Fibroblast of villous mesenchyme (primary cell): Measurements from ENCODE around the gene MASP1. TPM values are rescaled to one million over a fixed set of nuclear protein-coding genes. Genes with fewer than 3 reads are reported as not detected.
A peak's percentile ranks its signal among the peaks of the same experiment; 100 is the strongest.

Experiments
- DNase-seq: peaks from one replicate; pipeline ENCODE4 v3.0.0-alpha.2; 2010; ENCODE audit warnings: low read depth
- H3K4me3 ChIP-seq: 2 replicates; pipeline ENCODE4 v1.5.1; 2011; ENCODE audit warnings: low read depth, mild to moderate bottlenecking, low read length
- CTCF ChIP-seq: IDR thresholded peaks from 2 replicates; pipeline ENCODE4 v1.5.1; 2012; ENCODE audit warnings: low read depth, mild to moderate bottlenecking, low read length; ENCODE audit not compliant: insufficient read depth
- total RNA-seq: library from RNA; depleted of rRNA; stranded (reverse); fragments of >200 nt; gene quantifications from 2 replicates; pipeline ENCODE4 v1.2.3, GENCODE V29; 2012

MASP1 gene
- total RNA-seq, 1 donor, result 209 TPM

DNA sequence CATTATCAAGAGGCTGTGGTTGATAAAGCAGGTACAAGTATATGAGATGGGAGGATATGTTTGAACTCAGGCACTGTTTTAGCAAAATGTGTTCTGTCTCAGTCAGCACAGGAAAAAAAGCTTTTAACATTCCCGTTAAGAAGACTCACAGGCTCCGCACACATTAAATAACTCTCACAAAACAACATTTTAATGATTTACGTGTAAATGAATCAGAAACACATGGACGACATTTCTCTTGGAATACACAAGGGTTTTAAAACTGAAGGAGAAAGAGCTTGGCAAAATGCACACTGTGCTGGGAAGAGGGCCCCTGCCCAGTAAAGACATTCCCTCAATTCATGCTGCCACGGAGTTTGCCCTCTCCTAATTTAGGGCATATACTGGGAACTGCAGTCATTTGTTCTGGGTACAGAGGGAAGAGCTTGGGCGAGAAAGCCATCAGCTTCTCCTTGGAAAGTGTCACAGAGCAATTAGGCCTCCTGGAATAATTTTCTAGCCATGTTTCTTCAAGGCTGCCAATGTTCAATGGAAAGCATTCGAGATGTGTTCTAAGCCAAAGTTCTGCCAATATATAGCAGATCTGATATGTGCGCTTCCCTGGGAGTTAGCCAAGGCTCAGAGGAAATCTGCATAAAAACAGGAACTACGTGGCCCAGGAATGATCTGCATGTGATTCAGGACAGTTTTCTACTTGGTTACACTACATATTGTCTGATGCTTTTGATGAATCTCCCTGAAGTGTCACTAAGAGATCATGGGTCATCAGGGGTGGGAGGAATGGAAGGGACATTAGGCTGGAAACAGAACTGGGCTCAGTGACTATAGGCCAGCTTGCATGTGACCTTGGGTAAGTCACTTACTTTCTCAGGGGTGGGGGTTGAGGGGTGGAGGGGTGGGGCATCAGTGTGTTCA is 2.2 kb upstream of the MASP1 start:
- peak overlapping the region; percentile 74 for H3K4me3 ChIP-seq
- peak; percentile 70 for DNase-seq
- TF ChIP-seq CTCF, result no peak

GRCh38 chr3:187292631-187293515 is 1.3 kb upstream of the MASP1 start:
- peak overlapping the region; percentile 74 for H3K4me3 ChIP-seq
- DNase-seq, result peak; percentile 45
- no peak for TF ChIP-seq CTCF

GRCh38 chr3:187292181-187292580 is 644 bp upstream of the MASP1 start:
- TF ChIP-seq CTCF, result no peak
- peak overlapping the region; percentile 74 for H3K4me3 ChIP-seq
- peak; percentile 40 for DNase-seq

- TF ChIP-seq CTCF, result peak; percentile 7
- peak overlapping the region; percentile 74 for H3K4me3 ChIP-seq
- DNase-seq, result peak; percentile 82
These were observed 481 bp downstream of the MASP1 start for GRCh38 chr3:187291001-187291511.

GRCh38 chr3:187290503-187290902 is 1.0 kb downstream of the MASP1 start:
- H3K4me3 ChIP-seq, result peak overlapping the region; percentile 74
- no peak for TF ChIP-seq CTCF
- DNase-seq, result peak; percentile 49

DNA sequence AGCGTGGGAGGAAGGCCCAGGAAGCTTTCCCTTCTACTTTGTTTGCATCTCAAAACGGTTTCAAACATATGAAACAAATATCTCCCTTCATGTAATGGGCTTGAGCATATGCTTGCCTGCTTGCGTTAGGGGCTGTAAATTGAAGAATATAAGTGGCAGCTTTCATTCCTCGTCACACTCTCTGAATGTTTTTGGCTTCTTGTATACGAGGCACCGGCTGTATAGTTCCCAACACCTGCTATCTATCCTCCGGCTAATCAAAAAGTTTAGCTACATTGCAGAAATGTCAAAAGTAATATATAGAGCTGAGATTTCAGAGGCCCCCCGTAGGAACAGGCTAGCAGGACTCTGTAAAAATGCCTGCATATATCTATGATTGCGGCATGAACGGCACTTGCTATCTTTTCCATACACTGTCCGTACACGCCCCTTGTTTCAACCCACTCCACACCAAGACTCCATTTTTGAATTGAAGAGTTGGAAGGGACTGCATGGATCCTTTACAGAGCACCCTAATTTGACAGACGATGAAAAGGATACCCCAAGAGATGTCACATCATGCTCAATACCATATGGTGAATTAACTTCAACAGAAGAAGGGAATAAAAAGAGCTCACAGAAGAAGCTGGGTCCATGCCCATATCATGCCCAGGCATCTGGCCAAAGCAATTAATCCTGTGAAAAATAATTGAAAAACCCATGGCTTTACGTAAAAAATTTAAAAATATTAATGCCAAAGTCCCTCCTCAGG is 2.5 kb downstream of the MASP1 start:
- no peak for DNase-seq
- peak overlapping the region; percentile 74 for H3K4me3 ChIP-seq
- TF ChIP-seq CTCF, result no peak
